ENCODE data around the gene RITA1.

GRCh38 chr12:113191227-113191626, 5.7 kb downstream of the RITA1 start:
- TF ChIP-seq CTCF (IDR thresholded peaks at IDR 0.05; ENCODE audit: low read length) (no peak), EZH2 (IDR thresholded peaks at IDR 0.05; ENCODE audit: borderline replicate concordance, low read length) (no peak)

Measured in OCI-LY1 (cell line).